ENCODE data around the gene TMEM132A. TPM values are rescaled to one million over a fixed set of nuclear protein-coding genes. Genes with fewer than 3 reads are reported as not detected.

TMEM132A gene
- total and polyA plus RNA-seq, 2 of the 13 experiments (the other 11 are each of a cell fraction or from before 2014, with no cell fraction given), result 11.1 to 32.9 TPM

- TF ChIP-seq, protein P1, sequence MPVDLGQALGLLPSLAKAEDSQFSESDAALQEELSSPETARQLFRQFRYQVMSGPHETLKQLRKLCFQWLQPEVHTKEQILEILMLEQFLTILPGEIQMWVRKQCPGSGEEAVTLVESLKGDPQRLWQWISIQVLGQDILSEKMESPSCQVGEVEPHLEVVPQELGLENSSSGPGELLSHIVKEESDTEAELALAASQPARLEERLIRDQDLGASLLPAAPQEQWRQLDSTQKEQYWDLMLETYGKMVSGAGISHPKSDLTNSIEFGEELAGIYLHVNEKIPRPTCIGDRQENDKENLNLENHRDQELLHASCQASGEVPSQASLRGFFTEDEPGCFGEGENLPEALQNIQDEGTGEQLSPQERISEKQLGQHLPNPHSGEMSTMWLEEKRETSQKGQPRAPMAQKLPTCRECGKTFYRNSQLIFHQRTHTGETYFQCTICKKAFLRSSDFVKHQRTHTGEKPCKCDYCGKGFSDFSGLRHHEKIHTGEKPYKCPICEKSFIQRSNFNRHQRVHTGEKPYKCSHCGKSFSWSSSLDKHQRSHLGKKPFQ (CRISPR knock-in tag; IDR thresholded peaks at IDR 0.05; ENCODE audit: insufficient replicate concordance), result no peak
- TF ChIP-seq, protein P2, sequence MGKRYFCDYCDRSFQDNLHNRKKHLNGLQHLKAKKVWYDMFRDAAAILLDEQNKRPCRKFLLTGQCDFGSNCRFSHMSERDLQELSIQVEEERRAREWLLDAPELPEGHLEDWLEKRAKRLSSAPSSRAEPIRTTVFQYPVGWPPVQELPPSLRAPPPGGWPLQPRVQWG (CRISPR knock-in tag; IDR thresholded peaks at IDR 0.05; ENCODE audit: borderline replicate concordance, low read depth), result no peak
- no peak for TF ChIP-seq ZNF672 (CRISPR knock-in tag; IDR thresholded peaks at IDR 0.05)
- peak; percentile 50; the same call in 1 of the 2 replicates for TF ChIP-seq EED (CRISPR knock-in tag; IDR thresholded peaks at IDR 0.05)
- no peak for TF ChIP-seq HES4 (CRISPR knock-in tag; IDR thresholded peaks at IDR 0.05; ENCODE audit: borderline replicate concordance)
- no peak for TF ChIP-seq RFXANK (CRISPR knock-in tag; IDR thresholded peaks at IDR 0.05)
- TF ChIP-seq CEBPB (IDR thresholded peaks at IDR 0.05; ENCODE audit: borderline replicate concordance, low read depth, low read length), result no peak
- no peak for TF ChIP-seq ZNF317 (CRISPR knock-in tag; IDR thresholded peaks at IDR 0.05)
- TF ChIP-seq, protein P3, sequence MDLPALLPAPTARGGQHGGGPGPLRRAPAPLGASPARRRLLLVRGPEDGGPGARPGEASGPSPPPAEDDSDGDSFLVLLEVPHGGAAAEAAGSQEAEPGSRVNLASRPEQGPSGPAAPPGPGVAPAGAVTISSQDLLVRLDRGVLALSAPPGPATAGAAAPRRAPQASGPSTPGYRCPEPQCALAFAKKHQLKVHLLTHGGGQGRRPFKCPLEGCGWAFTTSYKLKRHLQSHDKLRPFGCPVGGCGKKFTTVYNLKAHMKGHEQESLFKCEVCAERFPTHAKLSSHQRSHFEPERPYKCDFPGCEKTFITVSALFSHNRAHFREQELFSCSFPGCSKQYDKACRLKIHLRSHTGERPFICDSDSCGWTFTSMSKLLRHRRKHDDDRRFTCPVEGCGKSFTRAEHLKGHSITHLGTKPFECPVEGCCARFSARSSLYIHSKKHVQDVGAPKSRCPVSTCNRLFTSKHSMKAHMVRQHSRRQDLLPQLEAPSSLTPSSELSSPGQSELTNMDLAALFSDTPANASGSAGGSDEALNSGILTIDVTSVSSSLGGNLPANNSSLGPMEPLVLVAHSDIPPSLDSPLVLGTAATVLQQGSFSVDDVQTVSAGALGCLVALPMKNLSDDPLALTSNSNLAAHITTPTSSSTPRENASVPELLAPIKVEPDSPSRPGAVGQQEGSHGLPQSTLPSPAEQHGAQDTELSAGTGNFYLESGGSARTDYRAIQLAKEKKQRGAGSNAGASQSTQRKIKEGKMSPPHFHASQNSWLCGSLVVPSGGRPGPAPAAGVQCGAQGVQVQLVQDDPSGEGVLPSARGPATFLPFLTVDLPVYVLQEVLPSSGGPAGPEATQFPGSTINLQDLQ (CRISPR knock-in tag; IDR thresholded peaks at IDR 0.05), result no peak
- TF ChIP-seq, protein P4, sequence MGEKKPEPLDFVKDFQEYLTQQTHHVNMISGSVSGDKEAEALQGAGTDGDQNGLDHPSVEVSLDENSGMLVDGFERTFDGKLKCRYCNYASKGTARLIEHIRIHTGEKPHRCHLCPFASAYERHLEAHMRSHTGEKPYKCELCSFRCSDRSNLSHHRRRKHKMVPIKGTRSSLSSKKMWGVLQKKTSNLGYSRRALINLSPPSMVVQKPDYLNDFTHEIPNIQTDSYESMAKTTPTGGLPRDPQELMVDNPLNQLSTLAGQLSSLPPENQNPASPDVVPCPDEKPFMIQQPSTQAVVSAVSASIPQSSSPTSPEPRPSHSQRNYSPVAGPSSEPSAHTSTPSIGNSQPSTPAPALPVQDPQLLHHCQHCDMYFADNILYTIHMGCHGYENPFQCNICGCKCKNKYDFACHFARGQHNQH (CRISPR knock-in tag; IDR thresholded peaks at IDR 0.05), result no peak
- TF ChIP-seq PHF21A (CRISPR knock-in tag; IDR thresholded peaks at IDR 0.05), result no peak
- 0 out of 2 replicates have a peak, but pooled peaks have one; percentile 9 for TF ChIP-seq NCOA2 (CRISPR knock-in tag; IDR thresholded peaks at IDR 0.05)
- TF ChIP-seq ZNF550 (CRISPR knock-in tag; IDR thresholded peaks at IDR 0.05; ENCODE audit: borderline replicate concordance), result no peak
- TF ChIP-seq, protein P5, sequence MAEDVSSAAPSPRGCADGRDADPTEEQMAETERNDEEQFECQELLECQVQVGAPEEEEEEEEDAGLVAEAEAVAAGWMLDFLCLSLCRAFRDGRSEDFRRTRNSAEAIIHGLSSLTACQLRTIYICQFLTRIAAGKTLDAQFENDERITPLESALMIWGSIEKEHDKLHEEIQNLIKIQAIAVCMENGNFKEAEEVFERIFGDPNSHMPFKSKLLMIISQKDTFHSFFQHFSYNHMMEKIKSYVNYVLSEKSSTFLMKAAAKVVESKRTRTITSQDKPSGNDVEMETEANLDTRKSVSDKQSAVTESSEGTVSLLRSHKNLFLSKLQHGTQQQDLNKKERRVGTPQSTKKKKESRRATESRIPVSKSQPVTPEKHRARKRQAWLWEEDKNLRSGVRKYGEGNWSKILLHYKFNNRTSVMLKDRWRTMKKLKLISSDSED (CRISPR knock-in tag; IDR thresholded peaks at IDR 0.05), result no peak
- TF ChIP-seq, protein P6, sequence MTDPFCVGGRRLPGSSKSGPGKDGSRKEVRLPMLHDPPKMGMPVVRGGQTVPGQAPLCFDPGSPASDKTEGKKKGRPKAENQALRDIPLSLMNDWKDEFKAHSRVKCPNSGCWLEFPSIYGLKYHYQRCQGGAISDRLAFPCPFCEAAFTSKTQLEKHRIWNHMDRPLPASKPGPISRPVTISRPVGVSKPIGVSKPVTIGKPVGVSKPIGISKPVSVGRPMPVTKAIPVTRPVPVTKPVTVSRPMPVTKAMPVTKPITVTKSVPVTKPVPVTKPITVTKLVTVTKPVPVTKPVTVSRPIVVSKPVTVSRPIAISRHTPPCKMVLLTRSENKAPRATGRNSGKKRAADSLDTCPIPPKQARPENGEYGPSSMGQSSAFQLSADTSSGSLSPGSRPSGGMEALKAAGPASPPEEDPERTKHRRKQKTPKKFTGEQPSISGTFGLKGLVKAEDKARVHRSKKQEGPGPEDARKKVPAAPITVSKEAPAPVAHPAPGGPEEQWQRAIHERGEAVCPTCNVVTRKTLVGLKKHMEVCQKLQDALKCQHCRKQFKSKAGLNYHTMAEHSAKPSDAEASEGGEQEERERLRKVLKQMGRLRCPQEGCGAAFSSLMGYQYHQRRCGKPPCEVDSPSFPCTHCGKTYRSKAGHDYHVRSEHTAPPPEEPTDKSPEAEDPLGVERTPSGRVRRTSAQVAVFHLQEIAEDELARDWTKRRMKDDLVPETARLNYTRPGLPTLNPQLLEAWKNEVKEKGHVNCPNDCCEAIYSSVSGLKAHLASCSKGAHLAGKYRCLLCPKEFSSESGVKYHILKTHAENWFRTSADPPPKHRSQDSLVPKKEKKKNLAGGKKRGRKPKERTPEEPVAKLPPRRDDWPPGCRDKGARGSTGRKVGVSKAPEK (CRISPR knock-in tag; IDR thresholded peaks at IDR 0.05; ENCODE audit: borderline replicate concordance), result no peak
- TF ChIP-seq MED13 (CRISPR knock-in tag; IDR thresholded peaks at IDR 0.05), result no peak
- no peak for TF ChIP-seq CHD4 (IDR thresholded peaks at IDR 0.05; ENCODE audit: borderline replicate concordance, low read length)
- TF ChIP-seq ZFP36L1 (CRISPR knock-in tag; IDR thresholded peaks at IDR 0.05), result no peak
- TF ChIP-seq SKI (IDR thresholded peaks at IDR 0.05; ENCODE audit: partially characterized antibody), result peak; percentile 58
Observed at GRCh38 chr11:60924110-60924905, at the start of gene TMEM132A (continued).
